ENCODE data around the gene ILDR1.

ILDR1 gene

GRCh38 chr3:122013448-122013925 lies 8.6 kb downstream of the ILDR1 start:
- no peak for DNase-seq

GRCh38 chr3:122012821-122013220 lies 9.2 kb downstream of the ILDR1 start:
- DNase-seq: no peak

- no peak for DNase-seq
Observed at GRCh38 chr3:122011396-122011795, 10.7 kb downstream of the ILDR1 start.

GRCh38 chr3:122010506-122010905 lies 11.5 kb downstream of the ILDR1 start:
- DNase-seq: no peak

- no peak for DNase-seq
Observed at GRCh38 chr3:122008166-122008565, 13.9 kb downstream of the ILDR1 start.

- DNase-seq: no peak
Observed at GRCh38 chr3:122006267-122006666, 15.8 kb downstream of the ILDR1 start.

GRCh38 chr3:122004991-122005565 lies 17.0 kb downstream of the ILDR1 start:
- no peak for DNase-seq

GRCh38 chr3:122004107-122004506 lies 17.9 kb downstream of the ILDR1 start:
- no peak for DNase-seq

- no peak for DNase-seq
Observed at GRCh38 chr3:122003606-122004005, 18.4 kb downstream of the ILDR1 start.

- DNase-seq: no peak
Observed at GRCh38 chr3:122003112-122003511, 18.9 kb downstream of the ILDR1 start.

- DNase-seq: no peak
Observed at GRCh38 chr3:122002611-122003010, 19.4 kb downstream of the ILDR1 start.

GRCh38 chr3:122001892-122002291 lies 20.2 kb downstream of the ILDR1 start:
- no peak for DNase-seq

- no peak for DNase-seq
Observed at GRCh38 chr3:122000936-122001605, 21.0 kb downstream of the ILDR1 start.

- no peak for DNase-seq
Observed at GRCh38 chr3:121999931-122000330, 22.1 kb downstream of the ILDR1 start.

- no peak for DNase-seq
Observed at GRCh38 chr3:121998611-121999473, 23.2 kb downstream of the ILDR1 start.

- no peak for DNase-seq
Observed at GRCh38 chr3:121998030-121998580, 23.9 kb downstream of the ILDR1 start.

- DNase-seq: no peak
Observed at GRCh38 chr3:121997372-121997771, 24.7 kb downstream of the ILDR1 start.

GRCh38 chr3:121996441-121996840 lies 25.6 kb downstream of the ILDR1 start:
- DNase-seq: no peak

GRCh38 chr3:121995161-121996137 lies 26.6 kb downstream of the ILDR1 start:
- DNase-seq: peak; percentile 14

GRCh38 chr3:121994551-121994950 lies 27.5 kb downstream of the ILDR1 start:
- no peak for DNase-seq

- no peak for DNase-seq
Observed at GRCh38 chr3:121992601-121993560, 29.2 kb downstream of the ILDR1 start.
